Stomach (tissue), 4 donors: ENCODE measurements around the gene ABI3BP.

Experiments used
- CTCF ChIP-seq, 7 experiments: fragments of 450-650 bp in 4 of 7; fragments of 200-600 bp in 3 of 7; sonication (generic) in 3 of 7; IDR thresholded peaks; one replicate each; pipeline ENCODE4 v1.5.1; 2016 to 2019; ENCODE audit warnings: antibody characterized with exemption in 7 of 7, control low read depth in 2 of 7, mild to moderate bottlenecking in 1 of 7
- EP300 ChIP-seq: sonication (generic); formaldehyde crosslinking; IDR thresholded peaks from one replicate; pipeline ENCODE4 v1.6.1; 2017; ENCODE audit warnings: antibody characterized with exemption
- POLR2A ChIP-seq, 4 donors: fragments of 450-650 bp; IDR thresholded peaks; one replicate each; pipeline ENCODE4 v1.6.1; 2016; ENCODE audit warnings: antibody characterized with exemption in 4 of 4, control low read depth in 2 of 4, mild to moderate bottlenecking in 1 of 4, moderate library complexity in 1 of 4
- POLR2AphosphoS5 ChIP-seq, 3 donors: sonication (generic); formaldehyde crosslinking; IDR thresholded peaks; one replicate each; pipeline ENCODE4 v1.6.1; 2016; ENCODE audit warnings: antibody characterized with exemption in 3 of 3

GRCh38 chr3:100912571-100912970, 80.7 kb downstream of the ABI3BP start:
- TF ChIP-seq CTCF (IDR thresholded peaks at IDR 0.05) (no peak), POLR2A (IDR thresholded peaks at IDR 0.05) (no peak), EP300 (no peak), POLR2AphosphoS5 (IDR thresholded peaks at IDR 0.05) (no peak)
